Endodermal cell (in vitro differentiated cells): ENCODE data around the gene LRRC10B. TPM values are rescaled to one million over a fixed set of nuclear protein-coding genes. Genes with fewer than 3 reads are reported as not detected.

Experiments
- DNase-seq: peaks from one replicate; pipeline ENCODE4 v3.0.0-alpha.2; 2017
- H3K27ac ChIP-seq: 2 replicates; pipeline ENCODE4 v1.5.1; 2013; ENCODE audit warnings: mild to moderate bottlenecking, low read depth, low read length, moderate library complexity
- H3K27me3 ChIP-seq: 2 replicates; pipeline ENCODE4 v1.6.1; 2013; ENCODE audit warnings: mild to moderate bottlenecking, low read length, moderate library complexity; ENCODE audit not compliant: insufficient read depth, control insufficient read depth, poor library complexity, severe bottlenecking
- H3K36me3 ChIP-seq: 2 replicates; pipeline ENCODE4 v1.7.0; 2013; ENCODE audit warnings: mild to moderate bottlenecking, low read length, moderate library complexity; ENCODE audit not compliant: control insufficient read depth, insufficient read depth
- H3K4me1 ChIP-seq: one replicate; pipeline ENCODE4 v1.7.0; 2013; ENCODE audit warnings: low read length; ENCODE audit not compliant: control insufficient read depth, insufficient read depth
- H3K4me3 ChIP-seq: 2 replicates; pipeline ENCODE4 v1.5.1; 2013; ENCODE audit warnings: mild to moderate bottlenecking, low read length, moderate library complexity
- H3K9ac ChIP-seq: 2 replicates; pipeline ENCODE4 v1.6.1; 2013; ENCODE audit warnings: mild to moderate bottlenecking, low read length, moderate library complexity; ENCODE audit not compliant: poor library complexity, severe bottlenecking; ENCODE audit errors: extremely low read depth
- H3K9me3 ChIP-seq: 2 replicates; pipeline ENCODE4 v1.6.1; 2013; ENCODE audit warnings: mild to moderate bottlenecking, low read length, moderate library complexity; ENCODE audit not compliant: control insufficient read depth
- H3K27ac Mint-ChIP-seq: 2 replicates; pipeline ENCODE4 v1.8.0; 2020; ENCODE audit warnings: mixed read lengths
- H3K27me3 Mint-ChIP-seq: 2 replicates; pipeline ENCODE4 v1.8.0; 2021; ENCODE audit warnings: mild to moderate bottlenecking, mixed read lengths; ENCODE audit not compliant: insufficient read depth
- H3K36me3 Mint-ChIP-seq: 2 replicates; pipeline ENCODE4 v1.8.0; 2020; ENCODE audit warnings: low read depth, mixed read lengths
- H3K4me1 Mint-ChIP-seq: 2 replicates; pipeline ENCODE4 v1.8.0; 2020; ENCODE audit warnings: mixed read lengths
- H3K4me3 Mint-ChIP-seq: 2 replicates; pipeline ENCODE4 v1.8.0; 2020; ENCODE audit warnings: mild to moderate bottlenecking, moderate library complexity, mixed read lengths
- H3K9me3 Mint-ChIP-seq: 2 replicates; pipeline ENCODE4 v1.8.0; 2020; ENCODE audit warnings: mild to moderate bottlenecking, mixed read lengths
- CTCF ChIP-seq: fragments of 200-600 bp; sonication (generic); conservative IDR thresholded peaks from 2 replicates; pipeline ENCODE4 v1.5.0; 2021; ENCODE audit warnings: antibody characterized with exemption, mild to moderate bottlenecking
- WGBS, 2 experiments: methylation state at CpG; one replicate each; pipeline versions ENCODE4 v1.1.5 to v1.1.7; 2013; ENCODE audit warnings: missing lambda C conversion rate in 2 of 2, mixed read lengths in 1 of 2; ENCODE audit not compliant: insufficient coverage in 1 of 2, insufficient read length in 1 of 2; 5-methylcytosine and 5-hydroxymethylcytosine counted together
- total RNA-seq, 2 donors: library from RNA; stranded (reverse); fragmentation: NEBNext Ultra II Directional in 1 of 2; extraction: Animal tissue kit (Norgen Biotek cat#: 25700) in 1 of 2; gene quantifications; 2 replicates in 1 of 2; 3 replicates in 1 of 2; pipeline ENCODE4 v1.2.1, GENCODE V29; 2021

Gene LRRC10B
- total RNA-seq, 2 donors from 2014 or later: 0.11 to 0.69 TPM

GRCh38 chr11:61497473-61497872 is 11.1 kb upstream of the LRRC10B start:
- no peaks in the 10 kb centered on the region for H3K4me1 ChIP-seq
- WGBS, 2 experiments: 94 to 100% methylated on average over 2 of the region's 2 CpGs
- no peaks in the 10 kb centered on the region for H3K27me3 ChIP-seq
- Mint-ChIP-seq H3K27ac (no peak overlapping the region), H3K9me3 (no peaks in the 10 kb centered on the region), H3K36me3 (no peaks in the 10 kb centered on the region), H3K27me3 (peaks cover 2% of the 10 kb centered on the region), H3K4me3 (no peak overlapping the region), H3K4me1 (no peaks in the 10 kb centered on the region)
- no peaks in the 10 kb centered on the region for H3K9me3 ChIP-seq
- no peaks in the 10 kb centered on the region for H3K36me3 ChIP-seq
- H3K4me3 ChIP-seq: no peak overlapping the region
- no peak for DNase-seq
- H3K9ac ChIP-seq: no peak overlapping the region
- no peak for TF ChIP-seq CTCF
- H3K27ac ChIP-seq: no peak overlapping the region

- peaks cover 2% of the 10 kb centered on the region for H3K27me3 Mint-ChIP-seq
- no peak for DNase-seq
- Histone ChIP-seq H3K9me3 (no peaks in the 10 kb centered on the region), H3K4me3 (no peak overlapping the region), H3K9ac (no peak overlapping the region), H3K27ac (no peak overlapping the region), H3K27me3 (no peaks in the 10 kb centered on the region), H3K36me3 (no peaks in the 10 kb centered on the region), H3K4me1 (no peaks in the 10 kb centered on the region)
- no peaks in the 10 kb centered on the region for H3K9me3 Mint-ChIP-seq
- no peaks in the 10 kb centered on the region for H3K36me3 Mint-ChIP-seq
- no peak overlapping the region for H3K27ac Mint-ChIP-seq
- no peak overlapping the region for H3K4me3 Mint-ChIP-seq
- 85 to 88% methylated on average over 6 to 9 of the region's 9 CpGs for WGBS, 2 experiments
- H3K4me1 Mint-ChIP-seq: no peaks in the 10 kb centered on the region
- TF ChIP-seq CTCF: no peak
Observed at GRCh38 chr11:61497876-61498275, 10.7 kb upstream of the LRRC10B start.

- Mint-ChIP-seq H3K4me3 (no peak overlapping the region), H3K9me3 (no peaks in the 10 kb centered on the region), H3K4me1 (no peaks in the 10 kb centered on the region), H3K27ac (no peak overlapping the region), H3K36me3 (no peaks in the 10 kb centered on the region), H3K27me3 (peaks cover 4% of the 10 kb centered on the region)
- 89 to 94% methylated on average over 13 to 15 of the region's 15 CpGs for WGBS, 2 experiments
- H3K27me3 ChIP-seq: no peaks in the 10 kb centered on the region
- no peak overlapping the region for H3K4me3 ChIP-seq
- H3K36me3 ChIP-seq: no peaks in the 10 kb centered on the region
- no peaks in the 10 kb centered on the region for H3K9me3 ChIP-seq
- DNase-seq: no peak
- no peak for TF ChIP-seq CTCF
- H3K27ac ChIP-seq: no peak overlapping the region
- no peak overlapping the region for H3K9ac ChIP-seq
- no peaks in the 10 kb centered on the region for H3K4me1 ChIP-seq
Observed at GRCh38 chr11:61498767-61499341, 9.7 kb upstream of the LRRC10B start.
